Stimulated activated CD4-positive, alpha-beta T cell treated with anti-CD3 and anti-CD28 coated beads, Interleukin-12 subunit alpha, Interleukin-12 subunit beta, amount 100 ng/mL, for 4 hours (primary cell): ENCODE results near the gene JADE1.

ENCODE experiments used
- DNase-seq: peaks from one replicate; pipeline ENCODE4 v3.0.0-alpha.2; 2020

Gene JADE1

GRCh38 chr4:128809477-128810330 lies at the start of gene JADE1:
Gene JADE1, plus strand, starts transcription at chr4:128809700. Its CDS starts 22,059 bp downstream, at chr4:128831759.
- peak; percentile 87 for DNase-seq

- DNase-seq = no peak
Measured at GRCh38 chr4:128766781-128767180, 42.7 kb upstream of the JADE1 start.

- no peak for DNase-seq
Measured at GRCh38 chr4:128768373-128768996, 41.0 kb upstream of the JADE1 start.

- DNase-seq = no peak
Measured at GRCh38 chr4:128769011-128769410, 40.5 kb upstream of the JADE1 start.

GRCh38 chr4:128770807-128771206 lies 38.7 kb upstream of the JADE1 start:
- DNase-seq = no peak

GRCh38 chr4:128775477-128775876 lies 34.0 kb upstream of the JADE1 start:
- no peak for DNase-seq

- no peak for DNase-seq
Measured at GRCh38 chr4:128775916-128776315, 33.6 kb upstream of the JADE1 start.

GRCh38 chr4:128776794-128777216 lies 32.7 kb upstream of the JADE1 start:
- no peak for DNase-seq

GRCh38 chr4:128780688-128781087 lies 28.8 kb upstream of the JADE1 start:
- no peak for DNase-seq

- peak; percentile 52 for DNase-seq
Measured at GRCh38 chr4:128782076-128782715, 27.3 kb upstream of the JADE1 start.

- DNase-seq = no peak
Measured at GRCh38 chr4:128782875-128783614, 26.5 kb upstream of the JADE1 start.

GRCh38 chr4:128787509-128788311 lies 21.8 kb upstream of the JADE1 start:
- DNase-seq = no peak

GRCh38 chr4:128793859-128794672 lies 15.4 kb upstream of the JADE1 start:
- DNase-seq = no peak

GRCh38 chr4:128796934-128797333 lies 12.6 kb upstream of the JADE1 start:
- DNase-seq = no peak

- no peak for DNase-seq
Measured at GRCh38 chr4:128800284-128800683, 9.2 kb upstream of the JADE1 start.

- no peak for DNase-seq
Measured at GRCh38 chr4:128800701-128801284, 8.7 kb upstream of the JADE1 start.

GRCh38 chr4:128802680-128803628 lies 6.5 kb upstream of the JADE1 start:
- no peak for DNase-seq

- DNase-seq = peak; percentile 10
Measured at GRCh38 chr4:128803783-128804182, 5.7 kb upstream of the JADE1 start.

- peak; percentile 14 for DNase-seq
Measured at GRCh38 chr4:128810331-128810870, 901 bp downstream of the JADE1 start.
